ENCODE measurements around the gene PDE11A. TPM values are rescaled to one million over a fixed set of nuclear protein-coding genes. Genes with fewer than 3 reads are reported as not detected.

PDE11A gene
- polyA plus RNA-seq, 5 donors: 0.18 to 0.37 (median 0.25) TPM

GRCh38 chr2:177598326-177599138, 474.0 kb downstream of the PDE11A start:
- DNase-seq: peak; percentile 80 to 83

DNA sequence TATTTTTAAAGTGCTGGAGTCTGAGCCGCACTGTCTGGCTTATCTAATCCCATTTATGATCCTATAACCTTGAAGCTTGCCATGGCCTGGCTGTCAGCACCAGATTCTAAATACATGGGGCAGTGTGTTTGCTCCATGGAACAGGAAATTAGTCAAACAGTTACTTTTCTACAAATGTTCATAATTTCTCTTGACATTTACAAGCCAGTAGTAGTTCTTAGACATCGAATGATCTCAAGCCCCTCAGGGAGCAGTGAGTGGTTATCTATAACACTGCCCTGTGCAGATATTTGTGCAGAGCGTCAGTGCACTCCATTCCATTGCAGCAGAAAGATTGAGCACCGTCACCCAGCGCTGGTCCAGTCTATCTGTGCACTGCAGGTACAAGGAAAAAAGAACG, 474.8 kb downstream of the PDE11A start:
- DNase-seq: no peak

DNA sequence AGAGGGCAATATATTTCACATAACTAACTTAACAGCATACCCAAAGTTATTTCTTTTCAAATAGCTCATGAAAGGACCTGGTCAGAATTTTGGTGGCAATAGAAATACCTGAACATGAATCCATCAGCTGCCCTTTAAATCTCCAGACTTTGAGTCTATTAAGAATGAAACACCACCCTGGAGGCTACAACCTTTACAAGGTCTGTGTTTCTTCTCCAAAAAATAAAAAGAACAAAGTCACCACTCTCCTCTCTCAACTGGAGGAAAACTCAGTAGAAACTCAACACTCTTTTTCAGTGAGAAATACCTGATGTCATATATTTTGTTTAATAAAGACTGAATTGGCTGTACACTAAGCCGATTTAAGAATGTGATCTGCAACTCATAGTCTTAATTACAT, 475.7 kb downstream of the PDE11A start:
- DNase-seq: no peak

GRCh38 chr2:177595126-177595845, 477.3 kb downstream of the PDE11A start:
- no peak for DNase-seq

DNA sequence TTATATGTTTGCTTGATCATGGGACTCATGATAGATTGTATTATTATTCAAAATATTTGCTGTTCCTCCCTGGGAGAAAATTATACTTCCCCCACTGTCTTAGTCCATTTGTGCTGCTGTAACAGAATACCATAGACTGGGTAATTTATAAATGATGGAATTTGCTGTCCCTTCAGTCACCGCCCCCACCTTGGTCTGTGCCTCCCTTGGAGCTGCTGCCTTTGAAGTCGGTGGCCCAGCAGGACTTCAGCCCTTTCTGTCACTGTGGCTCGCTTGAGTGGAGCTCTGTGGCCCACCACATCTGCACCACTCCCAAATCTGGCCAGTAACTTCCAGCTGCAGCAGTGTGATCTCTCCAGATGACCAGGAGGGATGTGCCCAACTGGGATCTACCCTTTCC, 479.2 kb downstream of the PDE11A start:
- no peak for DNase-seq

DNA sequence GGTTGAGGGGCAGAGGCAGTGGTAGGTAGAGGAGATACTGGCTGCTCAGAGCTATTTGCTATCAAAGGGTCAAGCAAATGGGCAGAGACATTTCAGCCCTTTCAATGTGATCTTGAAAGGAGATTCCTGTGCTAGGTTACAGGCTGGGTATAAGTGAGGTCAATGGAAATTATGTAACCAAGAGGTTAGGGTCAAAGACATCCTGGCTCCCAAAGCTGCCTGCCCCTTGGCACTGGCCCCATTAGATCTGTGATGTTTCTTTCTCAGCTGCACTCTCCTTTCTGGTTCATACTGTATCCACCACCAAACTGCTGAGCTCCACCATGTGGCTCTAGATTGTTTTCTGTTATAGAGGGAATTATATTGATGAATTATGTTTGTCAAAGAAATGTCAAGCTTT, 479.6 kb downstream of the PDE11A start:
- no peak for DNase-seq

- no peak for DNase-seq
Measured at GRCh38 chr2:177592397-177592796, 480.2 kb downstream of the PDE11A start.

DNA sequence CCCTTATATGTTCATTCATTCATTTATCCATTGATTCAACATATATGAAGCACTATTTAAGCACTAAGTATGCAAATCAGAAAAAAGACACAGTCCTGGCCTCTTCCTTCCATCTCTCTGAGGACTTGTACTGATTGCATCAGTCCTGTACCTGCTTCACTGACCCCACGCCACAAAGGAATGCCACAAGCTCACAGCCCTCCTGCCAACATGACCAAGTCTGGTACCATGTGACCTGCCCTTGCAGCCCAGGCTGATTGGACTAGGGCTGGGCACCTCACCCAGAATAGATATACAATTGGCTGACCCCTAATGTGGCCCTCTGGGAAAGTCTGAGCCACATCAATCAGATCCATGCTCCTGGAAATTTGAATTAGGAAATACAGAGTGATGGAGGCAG, 483.4 kb downstream of the PDE11A start:
- no peak for DNase-seq

DNA sequence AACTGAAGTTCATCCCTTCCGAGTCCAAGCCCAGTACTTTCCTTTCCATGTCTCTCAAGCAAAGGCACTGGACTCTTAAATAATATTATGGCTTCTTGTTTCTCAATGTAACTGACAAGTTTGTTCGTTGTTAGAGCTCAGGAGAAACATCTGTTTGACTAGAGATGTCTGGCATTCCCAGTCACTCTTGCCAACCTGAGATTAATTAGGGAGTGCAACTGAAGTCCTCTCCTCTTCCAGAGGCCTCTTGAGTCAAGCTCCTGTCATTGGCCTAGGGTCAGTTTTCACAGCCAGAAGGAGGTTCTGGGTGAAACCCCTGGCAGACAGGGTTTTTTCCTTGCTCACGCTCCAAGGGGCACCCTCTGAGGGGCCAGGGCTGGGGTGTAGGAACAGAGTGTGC, 483.9 kb downstream of the PDE11A start:
- no peak for DNase-seq

GRCh38 chr2:177587371-177587770, 485.2 kb downstream of the PDE11A start:
- DNase-seq: no peak

GRCh38 chr2:177586154-177586553, 486.4 kb downstream of the PDE11A start:
- DNase-seq: no peak

DNA sequence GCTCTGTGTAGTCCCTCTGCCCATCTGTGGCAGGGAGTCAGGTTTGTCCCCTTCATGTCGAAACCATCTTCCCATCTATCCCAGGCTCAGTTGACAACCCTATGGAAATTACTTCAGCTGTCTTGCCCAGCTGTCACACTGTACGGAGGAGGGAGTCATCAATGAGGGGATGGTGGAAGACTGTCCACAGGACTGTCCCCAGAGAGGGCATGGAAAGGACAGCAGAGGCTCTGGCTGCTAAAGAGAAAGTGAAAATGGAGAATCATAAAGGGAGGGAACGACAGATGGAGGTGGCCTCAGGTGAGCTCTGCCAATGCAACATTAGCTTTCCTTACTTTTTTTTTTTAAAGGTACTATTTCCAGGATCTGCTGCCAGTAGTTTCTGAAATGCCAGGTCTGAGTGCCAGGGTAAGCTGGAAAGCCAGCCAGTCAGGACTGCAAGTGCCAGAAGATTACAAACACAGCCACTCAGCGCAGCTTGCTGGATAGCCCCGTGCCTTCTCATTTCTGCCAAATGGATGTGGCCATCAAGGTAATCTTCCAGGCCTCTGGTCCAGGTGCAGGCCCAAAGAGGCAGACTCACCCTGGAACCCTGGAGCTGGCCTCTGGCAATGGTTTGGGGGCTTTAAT, 487.2 kb downstream of the PDE11A start:
- DNase-seq: no peak

DNA sequence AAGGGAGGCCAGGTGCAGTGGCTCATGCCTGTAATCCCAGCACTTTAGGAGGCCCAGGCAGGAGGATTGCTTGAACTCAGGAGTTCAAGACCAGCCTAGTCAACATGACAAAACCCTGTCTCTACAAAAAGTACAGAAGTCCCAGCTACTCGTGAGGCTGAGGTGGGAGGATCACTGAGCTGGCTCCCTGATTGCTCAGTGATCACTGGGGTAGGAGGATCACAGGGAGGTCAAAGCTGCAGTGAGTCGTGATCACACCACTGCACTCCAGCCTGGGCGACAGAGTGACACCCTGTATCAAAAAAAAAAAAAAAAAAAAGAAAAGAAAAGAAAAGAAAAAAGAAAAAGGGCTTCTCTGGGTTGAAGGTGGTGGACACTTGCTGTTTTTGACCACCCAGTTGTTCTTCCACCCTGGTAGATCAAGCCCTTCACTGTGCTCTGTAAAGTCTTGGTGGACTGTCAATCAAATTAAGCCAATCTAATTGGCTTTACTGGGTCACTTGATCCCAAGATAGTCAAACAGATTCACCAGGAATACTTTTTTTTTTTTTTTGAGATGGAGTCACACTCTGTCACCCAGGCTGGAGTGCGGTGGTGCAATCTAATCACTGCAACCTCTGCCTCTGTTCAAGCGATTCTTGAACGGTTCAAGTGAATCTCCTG, 488.4 kb downstream of the PDE11A start:
- DNase-seq: no peak

- DNase-seq: no peak
Measured at GRCh38 chr2:177582000-177582399, 490.6 kb downstream of the PDE11A start.

- no peak for DNase-seq
Measured at GRCh38 chr2:177579486-177580036, 493.0 kb downstream of the PDE11A start.

GRCh38 chr2:177578454-177578853, 494.1 kb downstream of the PDE11A start:
- DNase-seq: no peak

- no peak for DNase-seq
Measured at GRCh38 chr2:177577075-177577474, 495.5 kb downstream of the PDE11A start.

DNA sequence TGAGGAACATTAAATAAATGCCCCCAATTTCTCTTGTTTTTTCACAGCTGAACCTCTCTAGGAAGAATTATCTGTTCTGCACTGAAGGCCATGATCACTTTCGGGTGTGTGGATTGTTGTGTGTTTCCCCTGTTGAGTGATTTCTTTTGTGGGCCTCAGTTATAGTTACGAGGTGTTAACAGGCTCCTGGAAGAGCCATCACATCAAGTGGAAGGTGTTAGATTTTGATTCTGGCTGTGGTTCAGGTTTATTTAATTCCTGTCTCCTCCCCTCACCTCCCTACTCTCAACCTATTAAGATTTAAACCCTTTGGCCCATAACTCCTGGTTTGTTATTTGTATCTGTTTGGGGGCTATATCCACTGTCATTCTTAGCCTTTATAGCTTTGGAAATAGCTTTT, 497.2 kb downstream of the PDE11A start:
- no peak for DNase-seq

GRCh38 chr2:177574356-177574755, 498.2 kb downstream of the PDE11A start:
- DNase-seq: no peak
